CD8-positive, alpha-beta memory T cell (primary cell): ENCODE data around the gene GEMIN5. TPM values are rescaled to one million over a fixed set of nuclear protein-coding genes. Genes with fewer than 3 reads are reported as not detected.

Experiments used
- CTCF ChIA-PET: fragments of 350-600 bp; sonication (Branson Sonifier 250); formaldehyde crosslinking; loops from one replicate; lab custom pipeline; 2021; ENCODE audit warnings: antibody characterized with exemption; lab: Charles Lee
- POLR2A ChIA-PET: fragments of 350-600 bp; sonication (Branson Sonifier 250); formaldehyde crosslinking; loops from one replicate; lab custom pipeline; 2021; ENCODE audit warnings: antibody characterized with exemption; lab: Charles Lee
- DNase-seq, 5 donors: peaks; one replicate each; pipeline versions ENCODE4 v3.0.0 to v3.0.0-alpha.2; 2020 to 2022; ENCODE audit warnings: mixed read lengths in 1 of 5
- H3K27ac ChIP-seq: one replicate; pipeline ENCODE4 v1.7.0; 2013; ENCODE audit warnings: low read depth, mild to moderate bottlenecking, low read length, moderate library complexity
- H3K27me3 ChIP-seq: 2 replicates; pipeline ENCODE4 v1.7.0; 2013; ENCODE audit warnings: low read length, mild to moderate bottlenecking; ENCODE audit not compliant: insufficient read depth, poor library complexity, severe bottlenecking
- H3K36me3 ChIP-seq: 2 replicates; pipeline ENCODE4 v1.7.0; 2013; ENCODE audit warnings: mild to moderate bottlenecking, low read length, moderate library complexity; ENCODE audit not compliant: insufficient read depth
- H3K4me1 ChIP-seq: 2 replicates; pipeline ENCODE4 v1.7.0; 2013; ENCODE audit warnings: mild to moderate bottlenecking, low read length, moderate library complexity; ENCODE audit not compliant: insufficient read depth
- H3K4me3 ChIP-seq: 2 replicates; pipeline ENCODE4 v1.7.0; 2013; ENCODE audit warnings: mild to moderate bottlenecking, low read length
- H3K9me3 ChIP-seq: 2 replicates; pipeline ENCODE4 v1.7.0; 2013; ENCODE audit warnings: mild to moderate bottlenecking, low read length
- H3K27ac Mint-ChIP-seq, 8 donors: one replicate each; pipeline ENCODE4 v1.8.0; 2020 to 2021; ENCODE audit warnings: mixed read lengths in 8 of 8, mild to moderate bottlenecking in 6 of 8, inconsistent platforms in 3 of 8, moderate library complexity in 3 of 8
- H3K27me3 Mint-ChIP-seq, 2 donors: one replicate each; pipeline ENCODE4 v1.8.0; 2020 to 2021; ENCODE audit warnings: mixed read lengths in 2 of 2, mild to moderate bottlenecking in 1 of 2, moderate library complexity in 1 of 2
- H3K36me3 Mint-ChIP-seq, 3 donors: one replicate each; pipeline ENCODE4 v1.8.0; 2020 to 2021; ENCODE audit warnings: mixed read lengths in 3 of 3, inconsistent platforms in 1 of 3, mild to moderate bottlenecking in 1 of 3
- H3K4me1 Mint-ChIP-seq, 3 donors: one replicate each; pipeline ENCODE4 v1.8.0; 2020 to 2021; ENCODE audit warnings: mixed read lengths in 3 of 3, inconsistent platforms in 1 of 3, mild to moderate bottlenecking in 1 of 3
- H3K4me3 Mint-ChIP-seq, 7 donors: one replicate each; pipeline ENCODE4 v1.8.0; 2020 to 2021; ENCODE audit warnings: mixed read lengths in 7 of 7, mild to moderate bottlenecking in 6 of 7, moderate library complexity in 4 of 7, inconsistent platforms in 2 of 7
- H3K9me3 Mint-ChIP-seq, 5 donors: one replicate each; pipeline ENCODE4 v1.8.0; 2020 to 2022; ENCODE audit warnings: mixed read lengths in 5 of 5, mild to moderate bottlenecking in 3 of 5, moderate library complexity in 2 of 5, inconsistent platforms in 1 of 5
- polyA plus RNA-seq: library from polyadenylated mRNA; unstranded; fragments of 300-500 nt; fragmentation: Illumina TruSeq; gene quantifications from one replicate; pipeline ENCODE4 v1.2.3, GENCODE V29; 2021
- total RNA-seq, 2 experiments: library from RNA; stranded (reverse); gene quantifications; one replicate each; pipeline ENCODE4 v1.2.3, GENCODE V29; 2021

GEMIN5 gene
- total and polyA plus RNA-seq, 3 experiments from 2014 or later: 10.8 to 45.2 (median 42.1) TPM

DNA sequence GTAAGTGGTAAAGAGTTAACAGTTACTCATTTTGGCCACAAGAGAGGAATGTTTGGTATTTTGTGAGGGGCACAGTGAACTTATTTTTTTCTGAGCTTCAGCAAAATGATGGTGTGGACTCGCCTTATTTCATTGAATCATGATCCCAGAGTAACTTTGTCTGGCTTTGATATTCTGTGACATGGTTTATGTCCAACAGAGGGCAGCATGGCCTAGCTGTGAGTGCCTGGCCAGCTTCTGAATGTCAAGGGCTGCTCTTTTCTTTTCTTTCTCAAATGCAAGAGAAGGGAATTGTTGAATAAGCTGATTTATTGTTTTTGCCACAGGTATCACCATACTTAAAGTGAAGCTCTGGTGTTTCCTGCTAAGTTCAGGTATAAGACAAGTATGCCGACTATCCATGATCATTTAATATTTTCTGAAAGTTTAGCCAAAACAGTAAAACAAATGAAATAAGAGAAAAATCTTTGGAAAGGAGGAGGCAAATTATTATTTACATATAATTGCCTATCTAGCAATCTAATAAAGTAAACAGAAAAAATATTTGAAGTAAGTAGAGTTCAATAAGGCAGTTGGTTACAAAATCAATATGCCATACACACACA, 34.6 kb upstream of the GEMIN5 start:
- Mint-ChIP-seq H3K4me1 (no peaks in the 10 kb centered on the region), H3K4me3 (no peak overlapping the region), H3K9me3 (no peaks in the 10 kb centered on the region), H3K27me3 (no peaks in the 10 kb centered on the region), H3K27ac (peak overlapping the region in 1 of 8 donors; percentile 19), H3K36me3 (peaks cover 5 to 18% (median 7%) of the 10 kb centered on the region in 3 donors)
- ChIA-PET CTCF (no interaction called here), POLR2A (no interaction called here)
- Histone ChIP-seq H3K9me3 (no peaks in the 10 kb centered on the region), H3K27ac (no peak overlapping the region), H3K4me3 (no peak overlapping the region), H3K36me3 (no peaks in the 10 kb centered on the region), H3K4me1 (no peaks in the 10 kb centered on the region), H3K27me3 (no peaks in the 10 kb centered on the region)
- no peak for DNase-seq

GRCh38 chr5:154971501-154971900, 33.5 kb upstream of the GEMIN5 start:
- Mint-ChIP-seq H3K27ac (no peak overlapping the region), H3K4me1 (peaks cover 0 to 2% (median 0%) of the 10 kb centered on the region in 3 donors), H3K4me3 (no peak overlapping the region), H3K9me3 (no peaks in the 10 kb centered on the region), H3K27me3 (no peaks in the 10 kb centered on the region), H3K36me3 (peaks cover 7 to 29% (median 7%) of the 10 kb centered on the region in 3 donors)
- no peak for DNase-seq
- Histone ChIP-seq H3K4me1 (no peaks in the 10 kb centered on the region), H3K36me3 (peaks cover 2% of the 10 kb centered on the region), H3K27ac (no peak overlapping the region), H3K9me3 (no peaks in the 10 kb centered on the region), H3K27me3 (no peaks in the 10 kb centered on the region), H3K4me3 (no peak overlapping the region)
- ChIA-PET CTCF (no interaction called here), POLR2A (no interaction called here)

DNA sequence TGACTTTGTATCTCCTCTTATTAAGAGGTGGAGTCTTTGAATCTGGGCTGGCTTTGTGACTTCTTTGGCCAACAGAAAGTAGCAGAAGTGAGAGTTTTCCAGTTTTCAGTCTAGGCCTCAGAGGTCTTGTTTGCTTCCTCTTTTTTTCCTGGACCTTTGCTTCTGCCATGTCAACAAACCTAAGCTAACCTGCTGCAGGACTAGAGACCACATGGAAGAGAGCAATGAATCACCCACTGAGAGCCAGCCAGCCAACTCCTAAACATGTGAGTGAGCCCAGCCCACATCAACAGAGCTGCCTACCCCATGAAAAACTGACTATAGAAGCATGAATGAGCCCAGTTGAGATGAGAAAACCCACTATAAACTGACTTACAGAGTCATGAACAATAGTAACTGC, 32.7 kb upstream of the GEMIN5 start:
- Histone ChIP-seq H3K4me3 (no peak overlapping the region), H3K27me3 (no peaks in the 10 kb centered on the region), H3K9me3 (no peaks in the 10 kb centered on the region), H3K36me3 (peaks cover 3% of the 10 kb centered on the region), H3K27ac (no peak overlapping the region), H3K4me1 (no peaks in the 10 kb centered on the region)
- no peak overlapping the region for H3K4me3 Mint-ChIP-seq
- H3K9me3 Mint-ChIP-seq: no peaks in the 10 kb centered on the region
- ChIA-PET POLR2A (no interaction called here), CTCF (no interaction called here)
- peak overlapping the region in 1 of 8 donors; percentile 29 for H3K27ac Mint-ChIP-seq
- peaks cover 0 to 2% (median 0%) of the 10 kb centered on the region in 3 donors for H3K4me1 Mint-ChIP-seq
- DNase-seq: no peak
- H3K36me3 Mint-ChIP-seq: peaks cover 6 to 36% (median 8%) of the 10 kb centered on the region in 3 donors
- H3K27me3 Mint-ChIP-seq: no peaks in the 10 kb centered on the region

GRCh38 chr5:154968953-154969352, 30.9 kb upstream of the GEMIN5 start:
- ChIA-PET CTCF (no interaction called here), POLR2A (no interaction called here)
- Mint-ChIP-seq H3K27ac (no peak overlapping the region), H3K27me3 (no peaks in the 10 kb centered on the region), H3K36me3 (peaks cover 0 to 51% (median 11%) of the 10 kb centered on the region in 3 donors), H3K4me3 (no peak overlapping the region), H3K9me3 (no peaks in the 10 kb centered on the region), H3K4me1 (peaks cover 0 to 3% (median 1%) of the 10 kb centered on the region in 3 donors)
- DNase-seq: no peak
- no peak overlapping the region for H3K27ac ChIP-seq
- H3K4me3 ChIP-seq: no peak overlapping the region
- no peaks in the 10 kb centered on the region for H3K27me3 ChIP-seq
- no peaks in the 10 kb centered on the region for H3K4me1 ChIP-seq
- peaks cover 3% of the 10 kb centered on the region for H3K36me3 ChIP-seq
- no peaks in the 10 kb centered on the region for H3K9me3 ChIP-seq

- Mint-ChIP-seq H3K4me1 (peaks cover 0 to 7% (median 3%) of the 10 kb centered on the region in 3 donors), H3K27ac (no peak overlapping the region), H3K9me3 (no peaks in the 10 kb centered on the region), H3K4me3 (no peak overlapping the region), H3K36me3 (peaks cover 0 to 60% (median 16%) of the 10 kb centered on the region in 3 donors), H3K27me3 (no peaks in the 10 kb centered on the region)
- H3K4me1 ChIP-seq: no peaks in the 10 kb centered on the region
- H3K27ac ChIP-seq: no peak overlapping the region
- H3K36me3 ChIP-seq: peaks cover 3% of the 10 kb centered on the region
- ChIA-PET POLR2A (no interaction called here), CTCF (no interaction called here)
- no peaks in the 10 kb centered on the region for H3K27me3 ChIP-seq
- H3K9me3 ChIP-seq: no peaks in the 10 kb centered on the region
- DNase-seq: no peak
- no peak overlapping the region for H3K4me3 ChIP-seq
Measured at GRCh38 chr5:154967421-154968024, 29.5 kb upstream of the GEMIN5 start.

DNA sequence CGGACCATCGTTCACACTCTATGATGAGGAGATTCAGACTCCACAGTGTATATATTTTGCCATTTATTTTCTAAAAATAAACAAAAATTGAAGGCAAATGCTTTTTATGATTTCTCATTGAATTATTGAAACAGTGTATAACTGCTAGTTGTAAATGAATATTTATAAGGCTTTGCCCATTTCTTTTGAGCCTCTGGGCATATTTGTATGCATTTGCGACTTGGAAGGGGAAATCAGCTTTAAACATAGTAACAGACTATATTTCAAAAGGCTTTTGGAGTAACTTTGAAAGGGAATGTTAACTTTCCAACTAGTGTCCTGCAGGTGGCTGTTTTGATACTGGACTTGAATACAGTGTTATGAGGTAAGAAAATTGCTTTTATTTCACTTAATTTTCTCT, 28.9 kb upstream of the GEMIN5 start:
- H3K27me3 Mint-ChIP-seq: no peaks in the 10 kb centered on the region
- H3K4me1 Mint-ChIP-seq: peaks cover 0 to 7% (median 3%) of the 10 kb centered on the region in 3 donors
- Histone ChIP-seq H3K27ac (no peak overlapping the region), H3K36me3 (peaks cover 3% of the 10 kb centered on the region), H3K4me3 (no peak overlapping the region), H3K27me3 (no peaks in the 10 kb centered on the region), H3K9me3 (no peaks in the 10 kb centered on the region), H3K4me1 (no peaks in the 10 kb centered on the region)
- POLR2A ChIA-PET: no interaction called here
- DNase-seq: no peak
- CTCF ChIA-PET: no interaction called here
- no peak overlapping the region for H3K27ac Mint-ChIP-seq
- H3K9me3 Mint-ChIP-seq: no peaks in the 10 kb centered on the region
- H3K36me3 Mint-ChIP-seq: peaks cover 0 to 65% (median 17%) of the 10 kb centered on the region in 3 donors
- no peak overlapping the region for H3K4me3 Mint-ChIP-seq

DNA sequence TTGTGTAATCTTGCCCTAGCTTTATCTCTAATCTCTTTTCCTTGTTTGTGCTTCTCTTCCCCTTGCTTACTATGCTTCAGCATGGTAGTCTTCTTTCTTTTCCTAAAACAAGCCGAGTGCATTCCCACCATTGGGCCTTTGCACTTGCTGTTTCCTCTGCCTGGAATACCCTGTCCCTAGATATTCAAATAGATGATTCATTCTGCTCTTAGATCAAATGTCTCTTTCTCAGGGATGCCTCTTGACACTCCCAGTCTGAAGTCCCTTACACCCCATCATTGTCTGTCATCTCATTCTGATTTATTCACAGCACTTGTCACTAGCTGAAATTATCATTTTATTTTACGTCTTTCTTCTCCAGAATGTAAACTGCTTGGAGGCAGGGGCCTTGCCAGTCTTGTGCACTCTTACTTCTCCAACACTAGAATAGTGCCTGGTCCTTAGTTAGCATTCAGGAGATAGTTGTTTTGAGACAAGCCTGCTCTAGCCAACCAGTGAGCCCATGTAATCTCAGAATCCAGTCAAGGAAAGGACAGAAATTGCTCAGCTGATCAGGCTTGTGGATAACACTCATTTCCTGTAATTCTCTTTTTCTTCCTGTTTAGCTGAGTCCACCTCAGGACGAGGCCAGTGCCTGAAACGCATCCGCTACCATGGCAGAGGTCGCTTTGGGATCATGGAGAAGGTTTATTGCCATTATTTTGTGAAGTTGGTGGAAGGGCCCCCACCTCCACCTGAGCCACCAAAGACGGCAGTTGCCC, 28.2 kb upstream of the GEMIN5 start:
- H3K9me3 Mint-ChIP-seq: no peaks in the 10 kb centered on the region
- Histone ChIP-seq H3K4me1 (no peaks in the 10 kb centered on the region), H3K27me3 (no peaks in the 10 kb centered on the region), H3K27ac (no peak overlapping the region), H3K9me3 (no peaks in the 10 kb centered on the region), H3K36me3 (peaks cover 8% of the 10 kb centered on the region), H3K4me3 (no peak overlapping the region)
- ChIA-PET POLR2A (no interaction called here), CTCF (no interaction called here)
- H3K27me3 Mint-ChIP-seq: no peaks in the 10 kb centered on the region
- peaks cover 0 to 7% (median 3%) of the 10 kb centered on the region in 3 donors for H3K4me1 Mint-ChIP-seq
- DNase-seq: no peak
- no peak overlapping the region for H3K27ac Mint-ChIP-seq
- H3K4me3 Mint-ChIP-seq: no peak overlapping the region
- peaks cover 0 to 70% (median 17%) of the 10 kb centered on the region in 3 donors for H3K36me3 Mint-ChIP-seq

- peaks cover 0 to 7% (median 3%) of the 10 kb centered on the region in 3 donors for H3K4me1 Mint-ChIP-seq
- H3K4me3 ChIP-seq: no peak overlapping the region
Measured at GRCh38 chr5:154962494-154962893, 24.5 kb upstream of the GEMIN5 start.

More at GRCh38 chr5:154962494-154962893, 24.5 kb upstream of the GEMIN5 start:
- no peak overlapping the region for H3K4me3 Mint-ChIP-seq
- no peaks in the 10 kb centered on the region for H3K27me3 Mint-ChIP-seq
- peaks cover under 1 to 77% (median 20%) of the 10 kb centered on the region in 3 donors for H3K36me3 Mint-ChIP-seq
- Histone ChIP-seq H3K9me3 (no peaks in the 10 kb centered on the region), H3K27ac (no peak overlapping the region), H3K27me3 (no peaks in the 10 kb centered on the region), H3K36me3 (peaks cover 29% of the 10 kb centered on the region), H3K4me1 (no peaks in the 10 kb centered on the region)
- DNase-seq: no peak
- ChIA-PET CTCF (no interaction called here), POLR2A (no interaction called here)
- H3K27ac Mint-ChIP-seq: no peak overlapping the region
- no peaks in the 10 kb centered on the region for H3K9me3 Mint-ChIP-seq
